PFSK-1 (cell line): Measurements from ENCODE around the gene ARV1.

Experiments used
- POLR2AphosphoS5 ChIP-seq: IDR thresholded peaks from 2 replicates; pipeline ENCODE4 v1.6.1; 2012; ENCODE audit warnings: low read depth, mild to moderate bottlenecking, control low read depth, low read length, moderate library complexity
- TAF1 ChIP-seq: IDR thresholded peaks from 2 replicates; pipeline ENCODE4 v1.6.1; 2012; ENCODE audit warnings: low read length, control low read depth, borderline replicate concordance; ENCODE audit not compliant: insufficient read depth

DNA sequence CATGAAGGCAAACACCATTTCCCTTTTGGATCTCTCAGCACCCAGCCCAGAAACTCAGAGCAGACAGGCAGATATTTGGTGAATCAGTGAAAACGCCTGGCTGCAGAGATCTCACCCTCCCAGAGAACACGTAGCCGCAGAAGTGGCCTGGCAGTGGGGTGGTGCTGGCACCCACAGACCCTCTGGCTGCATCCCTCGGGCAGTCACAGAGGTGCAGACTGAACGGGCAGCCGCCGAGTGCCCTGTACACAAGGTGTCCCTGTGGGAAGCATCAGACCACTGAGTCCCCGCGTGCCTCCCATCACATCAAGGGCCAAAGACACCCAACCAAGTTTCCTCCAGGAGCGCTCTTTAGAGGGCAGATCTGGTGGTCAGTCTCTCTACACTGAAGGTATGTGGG, 49.1 kb downstream of the ARV1 start:
- TF ChIP-seq POLR2AphosphoS5 (no peak), TAF1 (no peak)
